GM19467 (cell line): Measurements from ENCODE around the gene FRMD3.

Source experiments
- ATAC-seq: cut with Tn5 transposase; IDR thresholded peaks from one replicate; pipeline ENCODE4 v1.9.1; 2021; ENCODE audit warnings: mild to moderate bottlenecking, moderate library complexity; ENCODE audit not compliant: unreplicated experiment

FRMD3 gene

DNA sequence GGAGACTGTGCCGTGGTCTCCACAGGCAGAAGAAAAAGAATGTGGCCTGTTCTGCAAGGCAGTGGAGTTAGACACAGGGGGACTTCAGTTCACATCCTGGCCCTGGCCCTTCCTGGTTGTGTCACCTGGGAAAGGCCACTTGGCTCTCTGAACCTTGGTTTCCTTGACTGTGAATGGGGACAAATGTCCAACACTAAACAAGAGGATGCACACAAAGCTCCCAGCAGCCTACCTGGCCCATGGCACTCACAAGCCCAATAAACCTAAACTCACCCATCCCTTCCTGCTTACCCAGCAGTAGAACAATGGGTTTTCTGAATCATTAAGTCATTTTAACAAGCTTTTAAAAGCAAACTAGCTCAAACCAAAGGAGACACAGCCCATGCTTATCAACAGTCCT is 103.9 kb downstream of the FRMD3 start:
- ATAC-seq = no peak

DNA sequence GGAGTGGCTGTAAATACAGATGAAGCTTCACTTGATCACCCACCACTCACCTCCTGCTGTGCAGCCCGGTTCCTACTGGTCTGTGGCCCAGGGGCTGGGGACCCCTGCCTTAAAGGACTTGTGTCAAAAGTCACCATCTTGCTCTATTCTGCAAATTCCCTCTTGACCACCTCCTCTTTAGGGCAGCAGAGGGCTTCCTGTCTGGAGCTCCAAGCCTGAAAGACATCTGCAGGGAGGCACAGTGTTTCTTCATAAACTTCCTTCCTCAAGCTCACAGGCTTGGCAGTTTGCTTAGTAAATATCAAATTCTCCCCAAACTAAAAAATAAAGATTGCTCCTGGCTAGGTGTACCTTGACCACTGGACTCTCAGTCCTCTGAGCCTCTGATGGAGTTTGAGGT is 104.4 kb downstream of the FRMD3 start:
- no peak for ATAC-seq

DNA sequence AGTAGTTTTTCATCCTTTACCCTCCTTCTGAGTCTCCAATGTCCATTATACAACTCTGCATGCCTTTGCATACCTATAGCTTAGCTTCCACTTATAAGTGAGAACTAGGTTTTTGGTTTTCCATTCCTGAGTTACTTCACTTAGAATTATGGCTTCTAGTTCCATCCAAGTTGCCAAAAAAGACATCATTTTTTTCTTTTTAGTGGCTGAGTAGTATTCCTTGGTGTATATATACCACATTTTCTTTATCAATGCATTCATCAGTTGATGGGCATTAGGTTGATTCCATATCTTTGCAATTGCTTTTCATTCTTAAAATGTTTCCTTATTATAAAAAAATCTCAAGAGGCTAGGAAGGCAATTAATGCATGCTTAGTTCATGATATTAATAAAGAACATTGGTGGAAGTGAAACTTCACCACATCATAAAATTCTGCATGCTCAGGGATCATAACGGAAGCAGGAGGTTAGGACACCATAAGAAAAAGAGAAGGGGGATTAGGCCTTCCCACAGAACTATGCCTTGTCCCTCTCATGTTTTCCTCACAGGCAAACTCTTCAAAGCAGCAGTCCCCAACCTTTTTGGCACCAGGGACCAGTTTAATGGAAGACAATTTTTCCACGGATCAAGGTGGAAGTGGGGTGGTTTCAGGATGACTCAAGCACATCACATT is 105.2 kb downstream of the FRMD3 start:
- ATAC-seq = no peak

DNA sequence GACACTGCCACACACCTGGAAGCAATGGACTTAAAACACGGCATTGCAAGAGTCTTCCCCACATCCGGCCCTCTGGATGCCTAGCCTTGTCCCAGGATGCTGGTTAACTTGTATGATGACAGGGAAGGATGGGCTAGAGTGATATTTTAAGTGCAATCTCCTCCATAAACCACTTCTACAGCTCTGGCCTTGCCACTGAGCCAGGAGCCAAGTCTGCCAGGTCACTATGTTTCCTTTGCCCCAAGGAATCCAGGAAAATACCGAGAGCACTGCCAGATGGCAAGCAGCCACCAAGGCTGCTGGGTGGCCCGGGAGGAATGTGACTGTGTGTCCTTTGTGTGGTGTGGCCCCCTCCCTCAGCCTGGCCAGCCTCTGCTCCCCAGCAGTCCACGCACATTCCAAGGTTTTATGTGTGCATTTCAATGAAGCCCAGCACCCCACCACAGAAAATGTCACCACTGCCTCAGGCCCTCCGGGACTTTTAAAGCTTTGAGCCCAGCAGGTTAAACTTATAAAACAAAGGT is 106.0 kb downstream of the FRMD3 start:
- no peak for ATAC-seq

DNA sequence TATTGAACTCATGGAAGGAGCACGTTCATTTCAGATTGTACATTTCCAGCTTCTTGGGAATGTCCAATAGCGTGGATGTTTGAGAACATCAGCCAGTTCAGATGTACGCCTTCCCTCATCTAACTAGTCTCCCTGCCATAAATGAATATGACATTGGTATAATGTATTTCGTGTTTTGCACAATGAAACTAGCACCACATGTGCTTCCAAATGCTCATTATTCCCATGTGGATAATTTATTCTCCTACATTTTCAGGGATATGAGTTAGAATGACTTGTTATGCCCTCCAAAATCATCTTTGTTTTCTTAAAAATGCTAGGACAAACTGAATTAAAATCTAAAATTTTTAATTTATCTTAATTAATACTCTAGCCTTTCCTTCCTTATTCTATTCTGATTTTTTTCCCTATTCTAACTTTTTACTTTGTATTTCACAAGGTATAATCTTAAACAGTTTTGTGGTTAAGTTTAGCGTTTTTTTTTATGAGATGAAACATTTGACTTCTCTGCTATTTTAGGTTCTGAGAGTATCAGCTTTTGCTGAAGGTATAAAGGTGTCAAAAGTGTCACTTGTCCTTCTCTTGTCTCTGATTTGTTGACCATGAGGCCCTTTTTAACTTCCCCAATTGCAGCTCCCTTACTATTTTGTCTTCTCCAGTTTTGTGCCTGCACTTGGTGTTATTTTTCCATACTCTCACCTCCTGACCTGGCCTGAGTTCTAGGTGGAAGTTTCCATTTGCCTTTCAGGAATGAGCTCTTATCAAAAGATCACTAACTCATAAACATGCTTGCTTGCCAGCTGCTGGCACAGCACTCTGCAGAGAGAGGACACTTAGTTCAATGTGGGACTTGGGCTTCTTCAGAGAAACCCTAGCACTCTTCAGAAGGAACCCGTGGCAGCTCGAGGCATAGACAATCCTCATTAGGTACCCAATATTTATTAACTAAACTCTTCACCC is 106.8 kb downstream of the FRMD3 start:
- no peak for ATAC-seq

DNA sequence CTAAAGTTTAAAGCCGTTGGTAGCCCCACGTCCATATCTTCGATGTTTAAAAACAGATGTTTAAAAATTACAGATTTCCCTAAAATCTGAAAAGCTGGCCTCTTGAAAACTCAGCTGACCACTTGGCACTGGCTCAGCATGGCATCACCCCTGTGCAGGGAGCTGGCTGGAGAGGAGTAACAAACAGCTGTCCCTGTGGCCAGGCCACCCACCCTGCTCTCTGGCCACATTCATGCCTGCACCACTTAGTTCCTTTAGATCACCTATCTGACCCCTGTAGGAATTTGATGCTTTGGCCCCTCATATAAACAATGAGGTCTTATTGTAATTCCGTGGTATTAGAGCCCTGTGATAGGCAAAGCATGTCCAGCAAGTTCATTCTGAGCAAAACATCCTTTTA is 107.5 kb downstream of the FRMD3 start:
- no peak for ATAC-seq

DNA sequence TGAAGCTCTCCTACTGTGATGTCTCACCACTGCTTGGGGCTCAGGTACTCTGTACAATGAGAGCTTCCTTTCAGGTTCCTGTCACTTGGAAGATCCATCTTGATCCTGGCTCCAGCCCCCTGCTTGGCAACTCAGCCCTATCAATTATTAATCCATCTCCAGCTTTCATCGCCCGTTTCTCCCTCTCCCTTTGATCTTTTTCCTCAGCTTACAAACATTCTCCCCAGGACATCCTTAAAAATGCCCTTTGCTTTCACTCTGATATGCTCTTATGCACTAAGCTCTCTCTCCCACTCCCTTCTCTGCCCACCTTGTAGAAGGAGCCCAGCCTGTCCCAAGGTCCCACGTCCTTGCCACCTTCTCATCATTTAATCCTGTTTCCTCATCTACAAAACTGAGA is 109.0 kb downstream of the FRMD3 start:
- no peak for ATAC-seq

DNA sequence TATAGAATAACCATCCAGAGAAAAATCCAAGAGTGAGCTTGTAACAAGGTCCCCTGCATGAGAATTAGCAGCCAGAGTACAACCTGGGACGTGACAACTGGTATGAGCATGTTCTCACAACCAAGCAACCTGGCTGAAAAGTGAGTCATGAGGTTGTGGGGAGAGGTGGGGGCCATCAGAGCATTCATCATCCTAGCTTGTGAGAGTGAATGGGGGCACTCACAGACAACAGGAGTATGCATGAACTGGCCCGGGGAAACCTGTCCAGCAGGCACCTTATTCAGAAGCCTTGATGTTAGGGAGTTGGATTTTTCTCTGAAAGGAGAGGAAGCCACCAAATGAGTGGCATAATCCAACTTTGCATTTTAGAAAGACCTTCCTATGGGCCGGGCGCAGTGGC is 113.0 kb downstream of the FRMD3 start:
- ATAC-seq = no peak

DNA sequence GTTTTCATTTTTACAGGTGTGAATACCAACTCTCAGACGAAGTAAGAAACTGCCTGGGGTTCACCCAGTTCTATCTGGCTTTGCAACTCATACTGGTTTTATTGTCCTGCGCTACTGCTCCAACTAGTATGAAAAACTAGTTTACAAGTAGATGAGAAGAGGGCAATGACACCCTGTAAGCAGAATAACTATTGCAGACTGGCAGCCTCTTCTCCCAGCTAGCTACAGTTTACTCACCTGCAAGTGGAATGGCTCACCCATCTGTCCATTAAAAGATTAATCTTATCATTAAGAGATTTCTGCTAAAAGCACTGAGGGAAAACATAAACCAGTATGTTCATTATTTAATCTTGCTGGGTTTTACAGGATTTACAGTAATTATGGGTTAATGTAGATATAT is 113.4 kb downstream of the FRMD3 start:
- ATAC-seq = no peak

DNA sequence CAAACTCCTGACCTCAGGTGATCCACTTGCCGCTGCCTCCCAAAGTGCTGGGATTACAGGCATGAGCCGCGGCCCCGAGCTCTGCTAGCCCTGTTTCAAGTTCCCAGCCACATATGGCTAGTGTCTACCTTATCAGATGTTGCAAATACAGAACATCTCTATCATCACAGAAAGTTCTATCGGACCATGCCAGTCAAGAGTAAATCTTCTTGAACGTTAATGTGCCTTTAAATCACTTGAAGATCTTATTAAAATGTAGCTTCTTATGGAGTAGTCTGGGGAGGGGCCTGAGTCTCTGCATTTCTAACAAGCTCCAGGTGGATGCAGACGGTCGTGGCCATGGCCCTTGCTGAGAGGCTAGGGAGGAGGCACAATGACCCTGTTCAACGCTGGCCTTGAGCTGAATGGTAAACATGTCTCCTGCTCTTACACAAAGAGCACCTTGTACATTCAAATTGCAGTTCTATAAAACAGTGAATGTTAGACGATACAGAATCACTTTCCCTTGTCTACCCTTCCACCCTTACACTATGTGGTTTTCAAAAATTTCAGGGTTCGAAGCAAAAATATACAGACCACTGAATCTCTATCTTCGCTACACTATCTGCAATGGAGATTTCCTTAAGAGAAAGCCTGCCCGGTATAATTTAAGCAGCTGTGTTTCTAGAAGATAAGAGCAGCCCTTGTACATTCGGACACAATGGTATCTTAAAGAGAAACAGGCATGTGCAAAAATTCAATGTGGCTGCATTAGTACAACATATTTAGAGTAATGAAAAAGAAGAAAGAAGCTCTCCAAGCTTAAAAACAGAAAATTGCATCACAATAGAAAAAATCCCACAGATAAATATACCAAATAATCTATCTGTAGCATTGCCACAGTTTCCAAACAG is 114.1 kb downstream of the FRMD3 start:
- ATAC-seq = no peak

DNA sequence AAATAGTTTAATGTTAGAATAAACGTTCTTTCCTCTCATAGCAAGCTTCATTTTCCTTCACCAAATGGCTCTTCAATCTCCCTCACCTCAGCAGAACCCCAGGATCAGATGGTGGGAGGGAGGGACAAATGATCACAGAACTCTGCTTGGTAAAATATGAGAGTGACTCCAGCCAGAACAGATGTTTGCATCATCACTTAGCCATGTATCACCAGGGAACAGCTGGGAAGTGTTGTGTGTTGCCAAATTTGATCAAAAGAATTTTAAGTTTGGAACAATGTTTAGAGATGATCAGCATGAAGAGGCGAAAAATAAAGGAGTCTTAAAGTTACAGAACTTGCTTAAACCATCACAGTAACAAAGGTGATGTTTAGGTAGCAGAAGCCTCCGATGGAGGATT is 115.7 kb downstream of the FRMD3 start:
- ATAC-seq = no peak

DNA sequence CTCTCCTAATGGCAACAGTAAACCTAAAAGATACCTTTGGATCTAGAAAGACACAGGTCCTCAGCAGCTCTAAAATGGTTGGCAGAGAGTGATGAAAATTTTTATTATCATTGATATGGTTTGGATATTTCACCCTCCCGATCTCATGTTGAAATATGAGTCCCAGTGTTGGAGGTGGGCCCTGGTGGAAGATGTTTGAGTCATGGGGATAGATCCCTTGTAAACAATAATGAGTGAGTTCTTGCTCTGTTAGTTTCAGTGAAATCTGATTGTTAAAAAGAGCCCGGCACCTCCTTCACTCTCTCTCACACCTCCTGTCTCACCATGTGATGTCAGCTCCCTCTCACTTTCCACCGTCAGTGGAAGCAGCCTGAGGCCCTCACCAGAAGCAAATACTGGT is 117.7 kb downstream of the FRMD3 start:
- no peak for ATAC-seq

DNA sequence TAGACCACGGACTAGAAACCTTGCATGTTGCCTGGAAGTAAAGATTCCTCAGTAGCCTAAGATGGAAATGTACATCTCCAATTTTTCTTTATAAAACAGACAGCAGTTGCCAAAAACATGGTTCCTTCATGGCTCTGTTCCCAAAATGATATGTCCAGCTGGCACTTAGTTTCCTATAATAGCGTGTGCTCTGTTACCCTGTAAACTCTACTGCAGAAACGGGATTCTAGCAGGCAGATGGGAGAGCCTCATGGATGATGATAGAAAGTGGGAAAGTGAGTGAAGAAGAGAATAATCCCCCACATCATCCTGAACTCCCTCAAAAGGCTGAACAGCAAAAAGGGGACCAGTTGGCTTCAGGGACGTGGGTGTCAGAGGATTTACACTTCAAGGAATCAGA is 118.2 kb downstream of the FRMD3 start:
- ATAC-seq = no peak

DNA sequence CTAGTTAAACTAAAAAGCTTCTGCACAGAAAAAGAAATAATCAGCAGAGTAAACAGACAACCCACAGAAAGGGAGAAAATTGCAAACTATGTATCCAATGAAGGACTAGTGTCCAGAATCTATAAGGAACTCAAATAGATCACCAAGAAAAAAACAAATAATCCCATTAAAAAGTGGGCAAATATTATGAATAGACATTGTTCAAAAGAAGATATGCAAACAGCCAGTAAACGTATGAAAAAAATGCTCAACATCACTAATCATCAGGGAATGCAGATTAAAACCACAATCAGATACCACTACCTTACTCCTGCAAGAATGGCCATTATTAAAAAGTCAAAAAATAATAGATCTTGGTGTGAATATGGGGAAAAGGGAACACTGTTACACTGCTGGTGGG is 119.9 kb downstream of the FRMD3 start:
- no peak for ATAC-seq

DNA sequence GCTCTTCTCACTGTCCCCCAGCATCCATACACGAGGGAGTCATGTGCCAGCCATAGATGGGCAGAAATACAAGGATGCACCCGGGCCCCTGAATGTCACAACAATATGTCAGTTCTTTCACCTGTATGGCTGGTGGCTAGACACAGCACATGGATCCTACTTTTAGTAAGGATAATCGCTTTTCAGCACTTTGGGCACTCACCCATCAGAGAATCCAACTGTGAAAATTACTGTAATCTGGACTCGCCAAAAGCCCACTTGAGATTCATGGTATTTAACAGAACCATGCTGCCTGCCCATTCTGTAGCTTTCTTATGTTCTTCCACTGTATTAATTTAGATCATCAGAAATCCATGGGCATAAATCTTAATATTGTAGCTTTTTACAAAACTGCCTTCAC is 124.8 kb downstream of the FRMD3 start:
- ATAC-seq = no peak

DNA sequence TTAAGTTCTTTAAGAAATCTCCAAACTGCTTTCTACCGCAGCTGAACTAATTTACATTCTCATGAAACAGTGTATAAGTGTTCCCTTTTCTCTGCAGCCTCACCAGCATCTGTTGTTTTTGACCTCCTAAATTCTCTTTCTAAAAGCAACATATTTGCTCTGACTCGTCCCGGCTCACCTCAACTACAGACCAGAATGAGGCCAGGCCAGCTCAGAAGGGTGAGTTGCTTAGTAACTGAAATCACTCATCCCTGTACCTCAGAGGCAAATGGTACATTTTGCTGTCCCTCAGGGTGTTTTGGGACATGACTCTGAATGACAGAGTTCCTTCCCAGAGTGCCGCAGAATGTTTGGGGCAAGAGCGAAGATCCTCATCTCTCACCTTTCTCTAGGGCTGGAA is 127.5 kb downstream of the FRMD3 start:
- ATAC-seq = no peak

DNA sequence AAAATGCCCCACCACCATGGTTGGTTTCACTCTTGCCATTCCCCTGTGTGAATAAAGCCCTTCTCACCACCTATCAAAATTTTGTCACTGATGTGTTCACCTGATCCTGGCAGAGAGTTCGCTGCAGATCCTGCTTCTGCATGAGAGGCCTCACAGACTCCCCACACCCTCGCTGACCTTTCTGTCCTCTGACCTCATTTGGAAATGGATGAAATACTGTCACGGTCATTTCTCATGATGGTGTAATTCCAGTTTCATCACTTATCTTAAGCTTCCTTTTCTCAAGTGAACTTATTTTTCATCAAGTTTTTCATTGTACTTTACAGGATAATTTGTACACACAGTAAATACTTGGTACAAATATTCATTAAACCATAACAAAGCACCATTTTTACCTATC is 131.3 kb downstream of the FRMD3 start:
- ATAC-seq = no peak

DNA sequence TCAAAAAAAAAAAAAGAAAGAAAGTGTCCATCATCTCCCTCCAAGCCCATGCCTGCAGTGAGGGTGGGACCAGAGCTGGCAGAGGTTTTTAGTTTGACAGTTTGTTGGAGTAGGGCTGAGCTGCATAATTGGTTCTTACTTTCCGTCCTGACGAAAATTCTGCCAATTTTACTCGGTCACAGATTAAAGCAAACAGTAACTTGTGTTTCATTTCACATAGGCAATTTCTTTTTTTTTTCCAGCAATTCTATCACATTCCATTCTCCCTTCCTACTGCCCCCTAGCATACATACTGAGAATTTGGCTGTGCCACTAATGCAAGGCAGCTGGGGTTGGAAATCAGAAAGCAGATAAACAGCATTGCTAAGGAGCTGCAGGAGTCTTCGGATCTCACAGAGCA is 132.4 kb downstream of the FRMD3 start:
- no peak for ATAC-seq

DNA sequence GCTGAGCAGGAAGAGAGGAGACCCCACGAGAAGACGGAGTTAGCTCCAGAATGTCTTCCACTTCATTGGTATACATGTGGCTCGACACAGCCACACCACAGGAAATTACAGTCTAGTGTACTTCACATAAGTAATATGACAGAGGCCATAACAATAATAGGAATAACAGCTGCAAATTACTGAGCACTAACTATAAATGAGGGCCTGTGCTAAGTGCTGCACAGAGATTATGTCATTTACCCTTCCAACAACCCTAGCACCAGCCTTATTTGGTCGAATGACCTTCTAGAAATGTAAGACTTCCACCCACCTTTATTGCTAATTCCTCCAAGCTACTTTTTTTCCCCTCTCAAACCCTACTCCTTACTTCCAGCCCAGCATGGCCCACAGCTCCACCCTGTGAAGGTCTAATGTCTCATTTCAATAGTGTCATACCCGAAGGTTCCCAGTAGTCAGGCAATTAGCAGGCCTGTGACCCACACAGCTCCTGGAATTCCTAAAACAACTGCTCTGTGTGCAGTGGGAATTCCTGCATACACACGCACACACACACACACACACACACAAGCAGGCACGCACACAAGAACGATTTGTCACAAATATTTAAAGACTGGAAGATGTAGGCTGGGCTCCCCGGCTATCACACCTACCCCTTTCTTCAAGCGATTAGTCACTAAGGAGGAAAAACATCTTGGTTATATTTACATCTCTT is 134.5 kb downstream of the FRMD3 start:
- no peak for ATAC-seq

DNA sequence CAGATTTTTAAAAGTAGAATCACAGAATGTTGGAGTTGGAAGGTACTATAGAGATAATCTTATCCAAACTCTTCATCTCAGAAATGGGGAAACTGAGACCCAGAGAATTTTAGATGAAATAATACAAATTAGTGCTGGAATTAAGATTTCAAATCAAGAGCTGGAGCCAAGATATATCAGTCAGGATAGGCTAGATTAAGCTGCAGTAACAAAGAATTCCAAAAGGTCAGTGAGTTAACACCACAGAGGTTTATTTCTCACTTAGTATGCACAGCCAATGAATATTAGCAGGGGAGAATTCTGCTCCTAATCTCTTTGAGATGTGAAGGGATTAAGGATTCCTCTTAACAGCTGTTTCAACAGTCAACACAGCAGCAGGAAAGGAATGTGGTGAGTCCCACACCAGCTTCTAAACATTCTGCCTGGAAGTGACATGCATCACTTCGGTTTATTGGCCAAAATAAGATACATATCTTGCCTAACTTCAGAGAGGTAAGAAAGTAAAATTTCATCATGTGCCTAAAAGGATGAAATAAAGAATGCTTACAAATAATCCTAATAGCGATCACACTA is 136.8 kb downstream of the FRMD3 start:
- no peak for ATAC-seq
